GM18526 (cell line): ENCODE measurements around the gene NDUFA8.

Experiments
- POLR2A ChIP-seq: IDR thresholded peaks from 3 replicates; pipeline ENCODE4 v1.6.1; 2011; ENCODE audit not compliant: insufficient read length; ENCODE audit errors: extremely low read depth

The NDUFA8 gene

DNA sequence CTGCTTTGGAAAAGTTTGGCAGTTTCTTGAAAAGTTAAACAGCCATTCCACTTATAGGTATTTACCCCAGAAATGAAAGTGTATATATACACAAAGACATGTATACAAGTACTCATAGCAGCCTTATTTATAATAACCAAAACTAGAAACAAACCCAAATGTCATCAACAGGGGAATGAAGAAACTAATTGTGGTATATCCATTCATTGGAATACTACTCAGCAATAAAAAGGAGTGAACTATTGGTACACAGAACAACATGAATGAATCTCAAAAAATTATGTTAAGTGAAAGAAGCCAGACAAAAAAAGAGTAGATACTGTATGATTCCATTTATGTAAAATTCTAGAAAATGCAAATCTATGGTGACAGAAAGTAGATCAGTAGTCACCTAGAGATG is 2.8 kb upstream of the NDUFA8 start:
- no peak for TF ChIP-seq POLR2A

DNA sequence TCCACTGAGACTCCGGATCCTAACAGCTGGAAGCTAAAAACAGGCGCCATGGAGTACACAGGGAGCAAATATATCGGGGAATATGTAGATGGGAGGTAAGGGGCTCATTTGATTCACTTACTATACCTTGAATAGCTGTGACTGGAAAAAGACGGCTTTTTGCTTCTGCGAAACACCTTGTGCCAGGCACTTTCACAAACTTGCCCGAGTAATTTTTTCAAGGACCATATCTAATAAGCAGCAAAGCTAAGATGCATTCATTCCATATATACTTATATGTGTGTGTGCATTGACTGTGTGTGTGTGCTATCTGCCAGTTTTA is 307 bp upstream of the NDUFA8 start:
- no peak for TF ChIP-seq POLR2A

DNA sequence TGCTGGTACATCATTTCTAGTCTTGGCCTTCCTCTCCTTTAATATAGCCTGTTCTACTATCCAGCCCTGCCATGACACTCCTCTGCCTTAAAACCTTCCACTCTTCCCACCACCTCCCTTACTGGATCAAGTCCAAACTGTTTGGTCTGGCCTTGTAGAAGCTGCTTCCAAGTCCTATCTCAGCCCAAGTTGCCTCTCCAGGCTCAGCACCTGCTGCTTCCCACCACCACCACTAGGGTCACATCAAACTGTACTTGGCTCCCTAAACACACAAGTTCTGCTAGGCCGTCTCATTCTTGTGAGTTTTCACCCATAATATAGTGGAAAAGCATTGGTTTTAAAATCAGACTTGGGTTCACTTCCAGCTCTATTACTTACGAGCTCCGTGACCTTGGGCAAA is 1.4 kb downstream of the NDUFA8 start:
- no peak for TF ChIP-seq POLR2A

GRCh38 chr9:122155796-122156195 is 3.8 kb downstream of the NDUFA8 start:
- TF ChIP-seq POLR2A: no peak

GRCh38 chr9:122151267-122151828 is 8.2 kb downstream of the NDUFA8 start:
- no peak for TF ChIP-seq POLR2A

- TF ChIP-seq POLR2A: no peak
These were observed 14.1 kb downstream of the NDUFA8 start for GRCh38 chr9:122145592-122145863.

GRCh38 chr9:122144836-122145591 is 14.6 kb downstream of the NDUFA8 start:
- no peak for TF ChIP-seq POLR2A

- TF ChIP-seq POLR2A: no peak
These were observed 15.6 kb downstream of the NDUFA8 start for GRCh38 chr9:122143876-122144405.

- no peak for TF ChIP-seq POLR2A
These were observed 16.3 kb downstream of the NDUFA8 start for GRCh38 chr9:122143296-122143695.

DNA sequence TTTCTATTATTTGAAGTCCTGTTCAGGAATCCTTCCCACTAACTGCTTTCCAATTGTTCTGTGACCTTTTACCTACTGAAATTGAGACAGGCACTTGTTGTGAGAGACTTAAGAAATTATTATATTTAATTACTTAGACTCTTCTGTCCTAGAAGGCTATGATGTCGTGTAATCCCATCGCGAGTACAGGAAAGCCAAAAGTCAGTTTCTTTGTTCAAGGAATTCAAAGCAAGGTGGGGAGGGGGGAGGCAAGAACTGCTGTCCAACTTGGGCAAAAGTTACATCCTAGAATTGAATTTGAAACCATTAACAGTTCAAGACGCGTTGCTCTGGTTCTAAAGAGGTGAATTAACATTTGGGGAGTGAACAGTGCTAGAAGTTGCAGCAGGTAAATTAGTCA is 17.9 kb downstream of the NDUFA8 start:
- no peak for TF ChIP-seq POLR2A

- TF ChIP-seq POLR2A: no peak
These were observed 19.0 kb downstream of the NDUFA8 start for GRCh38 chr9:122140368-122141193.

GRCh38 chr9:122138560-122139268 is 20.9 kb downstream of the NDUFA8 start:
- no peak for TF ChIP-seq POLR2A

DNA sequence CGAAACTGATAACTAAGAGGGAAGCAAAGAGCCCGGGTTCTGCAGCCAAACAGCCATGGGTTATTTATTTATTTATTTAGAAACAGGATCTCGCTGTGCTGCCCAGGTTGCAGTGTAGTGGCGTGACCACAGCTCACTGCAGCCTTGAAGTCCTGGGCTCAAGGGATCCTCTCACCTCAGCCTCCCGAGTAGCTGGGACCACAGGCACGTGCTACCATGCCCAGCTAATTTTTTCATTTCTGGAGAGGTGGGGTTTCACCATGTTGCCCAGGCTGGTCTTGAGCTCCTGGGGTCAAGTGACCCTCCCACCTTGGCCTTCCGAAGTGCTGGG is 24.1 kb downstream of the NDUFA8 start:
- TF ChIP-seq POLR2A: no peak

GRCh38 chr9:122134822-122135528 is 24.6 kb downstream of the NDUFA8 start:
- TF ChIP-seq POLR2A: no peak

GRCh38 chr9:122133984-122134535 is 25.5 kb downstream of the NDUFA8 start:
- no peak for TF ChIP-seq POLR2A

DNA sequence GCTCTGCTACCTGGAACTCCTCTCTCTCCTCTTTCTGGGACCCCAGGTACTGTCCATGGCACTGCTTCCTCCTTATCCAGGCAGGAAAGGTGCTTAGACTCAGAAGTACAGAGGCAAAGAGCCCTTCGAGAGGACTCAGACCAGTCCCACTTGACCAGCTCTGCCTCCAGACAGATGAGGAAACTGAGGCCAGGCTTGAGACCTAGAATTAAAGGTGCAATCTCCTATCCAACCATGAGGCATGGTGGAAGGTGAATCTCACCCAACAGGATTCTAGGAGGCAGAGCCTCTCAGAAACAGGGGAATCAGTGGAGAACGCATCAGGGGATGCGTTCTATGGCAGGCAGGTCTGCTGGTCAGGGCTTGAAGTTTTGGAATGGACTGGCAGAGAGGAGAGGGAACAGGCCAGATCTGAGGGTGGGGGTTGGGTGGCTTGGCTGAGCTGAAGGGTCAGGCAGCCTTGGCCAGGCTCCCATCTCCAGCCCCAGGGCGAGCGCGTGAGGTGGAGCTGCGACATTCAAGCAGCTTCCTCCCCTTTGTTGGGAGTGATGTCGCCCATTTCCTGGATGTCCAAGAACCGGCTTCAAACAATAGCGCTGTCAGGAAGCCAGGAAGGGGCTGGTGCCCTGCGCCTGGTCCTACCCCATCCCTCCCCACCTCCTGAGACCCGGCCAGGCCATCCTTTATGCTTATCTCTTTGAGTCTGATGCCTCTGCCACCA is 26.2 kb downstream of the NDUFA8 start:
- TF ChIP-seq POLR2A: no peak
